ENCODE results near the gene PPP2R5A.

Gene PPP2R5A

GRCh38 chr1:212292250-212293105, 7.3 kb downstream of the PPP2R5A start:
- TF ChIP-seq, protein P1, sequence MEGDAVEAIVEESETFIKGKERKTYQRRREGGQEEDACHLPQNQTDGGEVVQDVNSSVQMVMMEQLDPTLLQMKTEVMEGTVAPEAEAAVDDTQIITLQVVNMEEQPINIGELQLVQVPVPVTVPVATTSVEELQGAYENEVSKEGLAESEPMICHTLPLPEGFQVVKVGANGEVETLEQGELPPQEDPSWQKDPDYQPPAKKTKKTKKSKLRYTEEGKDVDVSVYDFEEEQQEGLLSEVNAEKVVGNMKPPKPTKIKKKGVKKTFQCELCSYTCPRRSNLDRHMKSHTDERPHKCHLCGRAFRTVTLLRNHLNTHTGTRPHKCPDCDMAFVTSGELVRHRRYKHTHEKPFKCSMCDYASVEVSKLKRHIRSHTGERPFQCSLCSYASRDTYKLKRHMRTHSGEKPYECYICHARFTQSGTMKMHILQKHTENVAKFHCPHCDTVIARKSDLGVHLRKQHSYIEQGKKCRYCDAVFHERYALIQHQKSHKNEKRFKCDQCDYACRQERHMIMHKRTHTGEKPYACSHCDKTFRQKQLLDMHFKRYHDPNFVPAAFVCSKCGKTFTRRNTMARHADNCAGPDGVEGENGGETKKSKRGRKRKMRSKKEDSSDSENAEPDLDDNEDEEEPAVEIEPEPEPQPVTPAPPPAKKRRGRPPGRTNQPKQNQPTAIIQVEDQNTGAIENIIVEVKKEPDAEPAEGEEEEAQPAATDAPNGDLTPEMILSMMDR (IDR thresholded peaks at IDR 0.05; ENCODE audit: low read depth, low read length, missing control alignments), result no peak
- no peak overlapping the region for H3K4me3 ChIP-seq (ENCODE audit: low read depth, low read length)
- in situ Hi-C loops (cut with HindIII; ENCODE audit: low sequenced_read_pairs), result loop anchor here (25.0 kb wide), 1 partner anchor 230 kb away; no protein-coding TSS in a partner anchor

DNA sequence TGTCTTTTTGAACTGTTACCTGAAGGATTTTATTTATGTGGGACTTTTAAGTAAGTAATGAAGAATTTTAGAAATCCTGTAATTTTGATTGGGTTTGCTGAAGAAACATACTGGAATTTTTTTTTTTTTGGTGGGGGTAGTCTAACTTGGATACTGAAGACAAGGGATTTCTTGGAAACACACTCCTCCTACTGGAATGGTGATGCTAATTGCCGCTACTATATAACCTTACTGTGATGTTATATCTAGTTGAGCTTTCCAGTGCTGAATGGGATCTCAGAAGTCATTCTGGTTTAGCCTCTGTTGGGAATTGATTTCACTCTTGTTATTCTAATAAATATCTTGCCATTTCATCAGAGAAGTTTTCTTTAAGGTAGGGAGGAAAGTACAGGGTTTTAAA, 8.4 kb downstream of the PPP2R5A start:
- in situ Hi-C loops (cut with HindIII; ENCODE audit: low sequenced_read_pairs), result loop anchor here (25.0 kb wide), 1 partner anchor 231 kb away; no protein-coding TSS in a partner anchor

More at GRCh38 chr1:212292250-212293105, 7.3 kb downstream of the PPP2R5A start:
- no peak for DNase-seq (ENCODE audit: low read depth)

GRCh38 chr1:212294983-212295382, 9.8 kb downstream of the PPP2R5A start:
- no peak overlapping the region for H3K4me3 ChIP-seq (ENCODE audit: low read depth, low read length)
- TF ChIP-seq, protein P1 (IDR thresholded peaks at IDR 0.05; ENCODE audit: low read depth, low read length, missing control alignments), result no peak
- DNase-seq (ENCODE audit: low read depth), result no peak
- in situ Hi-C loops (cut with HindIII; ENCODE audit: low sequenced_read_pairs), result loop anchor here (25.0 kb wide), 1 partner anchor 233 kb away; no protein-coding TSS in a partner anchor

More for the DNA sequence above, 8.4 kb downstream of the PPP2R5A start:
- DNase-seq (ENCODE audit: low read depth), result no peak
- TF ChIP-seq, protein P1 (IDR thresholded peaks at IDR 0.05; ENCODE audit: low read depth, low read length, missing control alignments), result peak; percentile 41
- H3K4me3 ChIP-seq (ENCODE audit: low read depth, low read length), result no peak overlapping the region

GRCh38 chr1:212295579-212295978, 10.4 kb downstream of the PPP2R5A start:
- TF ChIP-seq, protein P1 (IDR thresholded peaks at IDR 0.05; ENCODE audit: low read depth, low read length, missing control alignments), result no peak
- H3K4me3 ChIP-seq (ENCODE audit: low read depth, low read length), result no peak overlapping the region
- in situ Hi-C loops (cut with HindIII; ENCODE audit: low sequenced_read_pairs), result loop anchor here (25.0 kb wide), 1 partner anchor 233 kb away; no protein-coding TSS in a partner anchor
- DNase-seq (ENCODE audit: low read depth), result no peak

- in situ Hi-C loops (cut with HindIII; ENCODE audit: low sequenced_read_pairs), result loop anchor here (25.0 kb wide), 1 partner anchor 235 kb away; no protein-coding TSS in a partner anchor
- H3K4me3 ChIP-seq (ENCODE audit: low read depth, low read length), result no peak overlapping the region
- DNase-seq (ENCODE audit: low read depth), result no peak
- TF ChIP-seq, protein P1 (IDR thresholded peaks at IDR 0.05; ENCODE audit: low read depth, low read length, missing control alignments), result no peak
These were observed 12.1 kb downstream of the PPP2R5A start for GRCh38 chr1:212297338-212297737.

DNA sequence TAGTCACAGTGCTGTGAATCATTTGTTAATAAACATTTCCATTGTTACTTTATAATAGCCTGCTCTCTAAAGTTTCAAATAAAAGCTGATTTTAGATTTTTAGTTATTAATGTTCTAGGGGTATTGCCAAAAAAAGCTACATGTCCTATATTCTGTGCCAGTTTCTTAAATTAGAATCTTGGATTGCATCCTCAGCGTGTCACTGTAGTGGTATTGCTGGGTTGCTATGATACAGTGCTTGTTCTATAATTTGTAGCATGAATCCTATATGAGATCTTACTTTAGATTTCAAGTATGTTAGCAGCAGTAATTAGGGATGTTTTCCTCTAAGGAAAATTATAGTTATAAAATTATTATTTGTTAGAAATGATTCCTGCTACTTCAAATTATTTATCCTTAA, 16.4 kb downstream of the PPP2R5A start:
- in situ Hi-C loops (cut with HindIII; ENCODE audit: low sequenced_read_pairs), result no loop called here
- no peak overlapping the region for H3K4me3 ChIP-seq (ENCODE audit: low read depth, low read length)
- no peak for DNase-seq (ENCODE audit: low read depth)
- TF ChIP-seq, protein P1 (IDR thresholded peaks at IDR 0.05; ENCODE audit: low read depth, low read length, missing control alignments), result no peak
